ENCODE measurements around the gene DTX2.
"Not testable (repeated sequence)": the region's sequence is repeated elsewhere in the genome, so short reads cannot be mapped to it uniquely, and the experiment has no call there.

Gene DTX2

DNA sequence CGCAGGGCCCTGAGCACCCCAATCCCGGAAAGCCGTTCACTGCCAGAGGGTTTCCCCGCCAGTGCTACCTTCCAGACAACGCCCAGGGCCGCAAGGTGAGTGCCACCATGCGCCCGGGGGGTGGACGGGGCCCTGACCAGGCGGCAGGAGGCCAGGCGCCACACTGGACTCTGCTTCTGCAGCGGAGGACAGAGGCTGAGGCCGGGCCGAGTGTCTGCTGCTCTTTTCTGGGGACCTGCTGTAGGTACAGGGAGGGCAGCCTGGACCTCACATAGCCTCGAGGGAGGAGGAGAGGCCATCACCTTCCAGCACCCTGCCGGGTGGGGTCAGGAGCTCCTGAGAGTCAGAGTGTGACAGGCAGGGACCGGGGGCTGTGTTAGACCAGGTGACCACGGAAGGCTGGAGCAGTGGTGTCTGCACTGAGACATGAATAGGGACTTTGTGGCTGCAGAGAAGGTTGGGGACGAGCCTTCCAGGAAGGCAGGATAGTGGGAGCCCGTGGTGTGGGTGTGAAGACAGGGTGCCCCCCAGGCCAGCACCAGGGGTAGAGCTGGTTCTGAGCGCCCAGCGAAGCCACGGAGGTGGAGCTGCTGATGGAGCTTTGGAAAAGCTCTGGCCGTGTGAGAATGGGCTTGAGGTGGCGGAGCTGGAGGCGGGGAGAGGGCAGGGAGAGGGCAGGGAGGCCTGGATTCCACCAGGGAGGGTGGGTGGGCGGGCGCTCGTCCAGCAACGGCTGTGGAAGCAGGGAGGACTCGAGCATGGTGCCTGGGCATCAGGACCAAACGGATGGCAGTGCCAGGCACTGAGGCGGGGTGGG lies 43.0 kb downstream of the DTX2 start:
- DNase-seq (ENCODE audit: low read depth); H3K4me3 ChIP-seq (ENCODE audit: low read depth, low read length): not testable (repeated sequence)

DNA sequence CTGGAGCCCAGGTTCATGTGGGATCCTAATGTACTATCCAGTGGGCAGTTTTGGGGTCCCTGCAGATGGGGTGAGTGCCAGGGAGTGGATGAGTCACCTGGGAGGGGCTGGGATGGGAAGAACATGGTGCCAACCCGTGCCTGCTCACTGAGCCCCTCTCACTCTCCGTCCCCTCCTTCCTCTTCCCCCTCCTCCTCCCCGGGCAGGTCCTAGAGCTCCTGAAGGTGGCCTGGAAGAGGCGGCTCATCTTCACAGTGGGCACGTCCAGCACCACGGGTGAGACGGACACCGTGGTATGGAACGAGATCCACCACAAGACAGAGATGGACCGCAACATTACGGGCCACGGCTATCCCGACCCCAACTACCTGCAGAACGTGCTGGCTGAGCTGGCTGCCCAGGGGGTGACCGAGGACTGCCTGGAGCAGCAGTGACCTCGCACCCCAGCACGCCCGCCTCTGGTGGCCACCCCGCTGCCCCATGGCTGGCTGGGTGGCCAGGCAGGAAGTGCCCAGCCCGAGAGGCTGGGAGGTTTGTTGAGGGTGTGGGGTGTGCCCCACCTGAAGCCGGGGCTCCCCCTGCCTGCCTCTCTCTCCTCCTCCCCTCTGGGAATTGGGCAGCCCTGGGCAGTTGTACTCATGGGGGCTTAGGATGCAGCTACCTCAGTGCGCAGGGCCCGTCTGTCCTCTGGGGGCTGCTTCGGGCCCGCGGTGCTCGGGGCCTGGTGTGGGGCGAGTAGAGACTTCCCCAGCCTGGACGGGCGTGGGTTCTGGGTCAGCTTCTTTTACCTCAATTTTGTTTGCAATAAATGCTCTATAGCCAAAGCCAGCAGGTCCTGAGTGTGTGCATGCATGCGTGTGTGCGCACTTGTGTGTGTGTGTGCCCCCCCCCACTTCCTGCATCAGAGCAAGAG lies 43.9 kb downstream of the DTX2 start:
- DNase-seq (ENCODE audit: low read depth): no peak
- TF ChIP-seq, protein P1, sequence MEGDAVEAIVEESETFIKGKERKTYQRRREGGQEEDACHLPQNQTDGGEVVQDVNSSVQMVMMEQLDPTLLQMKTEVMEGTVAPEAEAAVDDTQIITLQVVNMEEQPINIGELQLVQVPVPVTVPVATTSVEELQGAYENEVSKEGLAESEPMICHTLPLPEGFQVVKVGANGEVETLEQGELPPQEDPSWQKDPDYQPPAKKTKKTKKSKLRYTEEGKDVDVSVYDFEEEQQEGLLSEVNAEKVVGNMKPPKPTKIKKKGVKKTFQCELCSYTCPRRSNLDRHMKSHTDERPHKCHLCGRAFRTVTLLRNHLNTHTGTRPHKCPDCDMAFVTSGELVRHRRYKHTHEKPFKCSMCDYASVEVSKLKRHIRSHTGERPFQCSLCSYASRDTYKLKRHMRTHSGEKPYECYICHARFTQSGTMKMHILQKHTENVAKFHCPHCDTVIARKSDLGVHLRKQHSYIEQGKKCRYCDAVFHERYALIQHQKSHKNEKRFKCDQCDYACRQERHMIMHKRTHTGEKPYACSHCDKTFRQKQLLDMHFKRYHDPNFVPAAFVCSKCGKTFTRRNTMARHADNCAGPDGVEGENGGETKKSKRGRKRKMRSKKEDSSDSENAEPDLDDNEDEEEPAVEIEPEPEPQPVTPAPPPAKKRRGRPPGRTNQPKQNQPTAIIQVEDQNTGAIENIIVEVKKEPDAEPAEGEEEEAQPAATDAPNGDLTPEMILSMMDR (IDR thresholded peaks at IDR 0.05; ENCODE audit: low read depth, low read length, missing control alignments): no peak
- H3K4me3 ChIP-seq (ENCODE audit: low read depth, low read length): no peak overlapping the region

DNA sequence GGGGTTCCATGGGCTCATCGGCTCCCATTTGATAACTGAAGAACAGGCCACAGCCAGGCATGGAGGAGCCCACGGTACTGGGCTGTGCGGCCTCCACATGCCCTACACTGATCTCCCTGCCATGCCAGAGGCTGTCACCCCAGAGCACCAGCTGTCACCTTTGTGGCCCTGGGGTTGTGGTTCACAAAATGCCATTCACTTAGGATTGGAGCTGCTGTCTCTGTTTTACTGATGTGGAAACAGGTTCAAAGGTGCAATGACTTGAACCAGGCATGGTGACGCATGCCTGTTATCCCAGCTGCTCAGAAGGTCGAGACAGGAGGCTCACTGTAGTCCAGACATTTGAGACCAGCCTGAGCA lies 44.6 kb downstream of the DTX2 start:
- H3K4me3 ChIP-seq (ENCODE audit: low read depth, low read length): no peak overlapping the region
- no peak for DNase-seq (ENCODE audit: low read depth)
- TF ChIP-seq, protein P1 (IDR thresholded peaks at IDR 0.05; ENCODE audit: low read depth, low read length, missing control alignments): no peak

DNA sequence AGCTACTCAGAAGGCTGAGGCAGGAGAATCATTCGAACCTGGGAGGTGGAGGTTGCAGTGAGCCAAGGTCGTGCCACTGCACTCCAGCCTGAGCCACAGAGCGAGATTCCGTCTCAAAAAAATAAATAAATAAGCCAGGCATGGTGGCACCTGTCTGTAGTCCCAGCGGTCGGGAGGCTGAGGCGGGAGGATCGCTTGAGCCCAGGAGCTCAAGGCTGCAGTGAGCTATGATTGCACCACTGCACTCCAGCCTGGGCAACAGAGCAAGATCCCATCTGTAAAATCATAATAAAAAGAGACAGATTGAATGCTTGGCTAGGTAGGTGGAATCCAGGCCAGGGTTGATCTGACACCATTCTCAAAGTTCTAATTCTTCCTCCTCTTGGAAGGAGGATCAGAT lies 45.1 kb downstream of the DTX2 start:
- DNase-seq (ENCODE audit: low read depth); H3K4me3 ChIP-seq (ENCODE audit: low read depth, low read length): not testable (repeated sequence)

DNA sequence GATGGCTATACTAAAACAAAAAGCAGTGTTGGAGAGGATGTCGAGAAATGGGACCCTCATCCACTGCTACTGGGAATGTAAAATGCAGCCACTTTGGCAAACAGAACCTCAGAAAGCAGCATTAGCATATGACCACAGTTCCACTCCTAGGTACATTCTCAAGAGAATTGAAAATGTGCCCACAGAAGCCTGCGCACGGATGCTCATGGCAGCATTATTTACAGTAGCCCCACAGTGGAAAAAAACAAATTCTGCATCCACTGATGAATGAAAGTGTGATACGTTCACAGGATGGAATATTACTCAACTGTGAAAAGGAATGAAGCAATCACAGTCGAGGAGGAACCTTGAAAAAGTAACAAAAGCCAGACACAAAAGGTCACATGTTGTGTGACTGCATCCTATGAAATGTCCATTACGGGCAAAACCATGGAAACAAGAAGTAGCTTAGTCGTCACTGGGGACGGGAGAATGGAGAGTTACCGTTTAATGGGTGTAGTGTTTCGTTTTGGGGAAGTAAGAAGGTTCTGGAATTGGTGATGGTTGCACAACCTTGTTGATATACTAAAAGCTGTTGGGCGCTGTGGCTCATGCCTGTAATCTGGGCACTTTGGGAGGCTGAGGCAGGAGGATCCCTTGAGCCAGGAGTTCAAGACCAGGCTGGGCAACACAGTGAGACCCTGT lies 46.4 kb downstream of the DTX2 start:
- DNase-seq (ENCODE audit: low read depth): no peak
- H3K4me3 ChIP-seq (ENCODE audit: low read depth, low read length): no peak overlapping the region
- TF ChIP-seq, protein P1 (IDR thresholded peaks at IDR 0.05; ENCODE audit: low read depth, low read length, missing control alignments): no peak

DNA sequence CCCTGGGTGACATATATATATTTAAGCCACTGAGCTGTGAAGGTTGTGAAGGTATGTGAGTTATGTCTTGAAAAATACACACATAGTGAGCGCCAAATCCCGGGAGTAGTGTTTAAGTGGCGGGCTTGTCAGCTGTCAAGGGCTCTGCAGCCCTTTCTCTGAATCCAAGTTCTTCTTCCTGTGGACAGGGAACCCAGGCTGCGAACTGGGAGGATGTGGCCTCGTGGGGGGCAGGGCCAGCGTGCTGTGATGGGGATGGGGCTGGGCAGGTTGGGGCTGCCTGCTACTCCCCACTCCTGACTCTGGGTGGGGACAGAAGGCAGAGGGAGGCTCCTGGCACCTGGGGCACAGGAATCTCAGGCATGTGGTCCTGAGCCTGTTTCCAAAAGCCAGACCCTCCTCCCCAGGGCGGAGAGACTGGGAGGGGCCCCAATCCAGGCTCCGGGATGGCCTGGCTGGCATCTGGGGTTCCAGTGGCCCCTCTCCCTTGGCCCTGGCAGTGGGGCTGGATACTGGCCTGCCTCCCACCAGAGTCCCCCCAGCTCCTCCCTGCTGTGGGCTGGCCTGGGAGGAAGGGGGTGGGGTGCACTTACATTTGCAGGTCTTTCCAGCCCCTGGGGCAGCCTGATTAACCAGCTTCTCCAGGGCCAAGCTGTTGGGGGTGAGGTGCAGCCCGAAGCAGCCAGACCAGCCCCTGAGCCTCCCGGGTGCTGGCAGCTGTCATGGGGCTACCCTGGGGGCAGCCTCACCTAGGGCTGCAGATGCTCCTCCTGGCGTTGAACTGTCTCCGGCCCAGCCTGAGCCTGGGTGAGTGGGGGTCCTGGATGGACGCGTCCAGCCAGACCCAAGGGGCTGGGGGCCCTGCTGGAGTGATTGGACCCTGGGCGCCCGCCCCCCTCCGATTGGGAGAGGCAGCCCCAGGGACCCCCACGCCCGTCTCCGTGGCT lies 48.7 kb downstream of the DTX2 start, which contains the start of gene UPK3B:
TSS of gene UPK3B (plus strand) at position 622 of the 947 bp plus-strand sequence. CDS start at position 723, 101 bp downstream.
- TF ChIP-seq, protein P1 (IDR thresholded peaks at IDR 0.05; ENCODE audit: low read depth, low read length, missing control alignments): no peak
- DNase-seq (ENCODE audit: low read depth): no peak
- no peak within 1 kb of the TSS for H3K4me3 ChIP-seq (ENCODE audit: low read depth, low read length)

DNA sequence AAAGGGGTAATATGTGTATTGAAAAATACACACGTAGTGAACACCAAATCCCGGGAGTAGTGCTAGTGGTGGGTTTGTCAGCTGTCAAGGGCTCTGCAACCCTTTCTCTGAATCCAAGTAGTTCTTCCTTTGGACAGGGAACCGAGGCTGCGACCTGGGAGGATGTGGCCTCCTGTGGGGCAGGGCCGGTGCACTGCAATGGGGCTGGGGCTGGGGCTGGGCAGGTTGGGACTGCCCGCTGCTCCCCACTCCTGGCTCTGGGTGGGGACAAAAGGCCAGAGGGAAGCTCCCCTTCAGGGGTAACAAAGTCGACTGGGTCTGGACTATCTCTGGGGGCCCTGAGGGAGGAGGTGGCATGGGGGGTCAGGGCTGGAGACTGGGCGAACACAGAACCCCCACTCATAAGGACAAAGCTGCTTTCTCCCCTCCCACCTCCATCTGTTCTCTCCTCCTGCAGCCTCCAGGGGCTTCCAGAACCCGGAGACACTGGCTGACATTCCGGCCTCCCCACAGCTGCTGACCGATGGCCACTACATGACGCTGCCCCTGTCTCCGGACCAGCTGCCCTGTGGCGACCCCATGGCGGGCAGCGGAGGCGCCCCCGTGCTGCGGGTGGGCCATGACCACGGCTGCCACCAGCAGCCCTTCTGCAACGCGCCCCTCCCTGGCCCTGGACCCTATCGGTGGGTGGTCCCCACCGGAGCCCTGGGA lies 49.8 kb downstream of the DTX2 start:
- DNase-seq (ENCODE audit: low read depth); H3K4me3 ChIP-seq (ENCODE audit: low read depth, low read length): not testable (repeated sequence)

DNA sequence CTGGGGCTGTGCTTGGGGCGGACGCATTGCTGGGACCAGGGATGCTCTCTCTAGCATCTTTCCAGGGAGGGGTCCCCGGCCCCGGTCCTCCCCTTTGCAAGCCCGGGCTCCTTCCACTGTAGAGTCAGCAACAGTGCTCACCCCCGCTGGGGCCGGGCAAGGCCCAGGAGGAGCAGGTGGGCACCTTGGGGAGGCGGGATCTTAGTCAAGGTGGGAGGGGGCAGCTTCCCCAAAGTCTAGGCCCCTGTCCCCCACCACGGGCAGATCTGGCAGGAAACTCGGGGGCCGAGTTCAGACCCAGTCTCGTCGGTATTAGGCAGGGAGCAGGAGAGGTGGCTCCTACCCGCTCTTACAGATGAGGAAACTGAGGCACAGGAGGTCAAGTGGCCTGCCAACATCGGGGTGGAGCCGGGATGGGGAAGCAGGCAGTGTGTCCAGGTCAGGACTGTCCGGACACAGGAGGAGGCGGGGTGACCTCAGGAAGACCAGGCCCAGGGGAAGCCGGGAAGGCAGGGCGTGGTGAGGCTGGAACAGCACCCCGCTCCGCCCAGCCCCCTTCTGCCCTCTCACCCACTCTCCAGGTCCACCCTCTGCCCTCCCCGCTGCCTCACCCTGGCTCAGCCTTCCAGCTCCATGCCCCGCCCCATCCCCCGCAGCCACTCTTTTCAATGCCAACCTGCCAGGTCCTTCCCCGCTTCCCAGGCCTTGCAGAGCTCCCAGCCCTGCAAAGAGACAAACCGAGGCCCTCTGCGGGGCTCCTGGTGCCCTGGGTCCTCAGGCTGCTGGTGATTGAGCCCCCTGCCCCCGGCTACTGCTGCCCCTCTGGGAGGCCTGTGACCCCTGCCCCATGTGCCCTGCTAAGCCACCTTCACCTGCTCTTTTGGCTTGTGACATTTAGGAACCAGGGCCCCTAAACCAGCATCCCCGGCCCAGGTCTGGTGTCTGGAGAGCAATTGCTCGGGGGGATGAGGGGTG lies 50.7 kb downstream of the DTX2 start:
- H3K4me3 ChIP-seq (ENCODE audit: low read depth, low read length): not testable (repeated sequence)

More for the DNA sequence above, 50.7 kb downstream of the DTX2 start:
- DNase-seq (ENCODE audit: low read depth): not testable (repeated sequence)
